HEK293 (cell line): ENCODE measurements around the gene USF3.

Experiments used
- KLF17 ChIP-seq: fragments of 450-650 bp; formaldehyde crosslinking; IDR thresholded peaks from 2 replicates; pipeline ENCODE4 v1.5.1; 2016; ENCODE audit warnings: missing biosample characterization, missing genetic modification characterization
- PRDM10 ChIP-seq: fragments of 450-650 bp; formaldehyde crosslinking; IDR thresholded peaks from 2 replicates; pipeline ENCODE4 v1.5.1; 2016; ENCODE audit warnings: missing biosample characterization, missing genetic modification characterization
- REST ChIP-seq: fragments of 450-650 bp; formaldehyde crosslinking; IDR thresholded peaks from 2 replicates; pipeline ENCODE4 v1.5.1; 2016; ENCODE audit warnings: missing biosample characterization, missing genetic modification characterization
- SP2 ChIP-seq: fragments of 450-650 bp; formaldehyde crosslinking; IDR thresholded peaks from 2 replicates; pipeline ENCODE4 v1.5.1; 2016; ENCODE audit warnings: missing biosample characterization, missing genetic modification characterization
- YY2 ChIP-seq: fragments of 450-650 bp; formaldehyde crosslinking; IDR thresholded peaks from 2 replicates; pipeline ENCODE4 v1.5.1; 2016; ENCODE audit warnings: missing biosample characterization, missing genetic modification characterization
- ZBTB1 ChIP-seq: fragments of 450-650 bp; formaldehyde crosslinking; IDR thresholded peaks from 2 replicates; pipeline ENCODE4 v1.5.1; 2016; ENCODE audit warnings: missing biosample characterization, missing genetic modification characterization
- ZBTB17 ChIP-seq: fragments of 450-650 bp; formaldehyde crosslinking; IDR thresholded peaks from 2 replicates; pipeline ENCODE4 v1.5.1; 2016; ENCODE audit warnings: missing biosample characterization, missing genetic modification characterization
- ZBTB20 ChIP-seq: fragments of 450-650 bp; formaldehyde crosslinking; IDR thresholded peaks from 2 replicates; pipeline ENCODE4 v1.5.1; 2016; ENCODE audit warnings: missing biosample characterization, missing genetic modification characterization
- ZIC2 ChIP-seq: fragments of 450-650 bp; formaldehyde crosslinking; IDR thresholded peaks from 2 replicates; pipeline ENCODE4 v1.5.1; 2016; ENCODE audit warnings: missing biosample characterization, missing genetic modification characterization
- ZNF184 ChIP-seq: fragments of 450-650 bp; IDR thresholded peaks from 2 replicates; pipeline ENCODE4 v1.5.1; 2018; ENCODE audit warnings: missing biosample characterization, mild to moderate bottlenecking, missing genetic modification characterization
- ZNF404 ChIP-seq: fragments of 450-650 bp; formaldehyde crosslinking; IDR thresholded peaks from 2 replicates; pipeline ENCODE4 v1.5.1; 2017; ENCODE audit warnings: missing biosample characterization, missing genetic modification characterization
- ZNF561 ChIP-seq: fragments of 450-650 bp; IDR thresholded peaks from 2 replicates; pipeline ENCODE4 v1.5.1; 2018; ENCODE audit warnings: missing biosample characterization, missing genetic modification characterization, borderline replicate concordance
- ZNF571 ChIP-seq: fragments of 450-650 bp; formaldehyde crosslinking; IDR thresholded peaks from 2 replicates; pipeline ENCODE4 v1.5.0; 2017; ENCODE audit warnings: missing biosample characterization, missing genetic modification characterization
- ZNF600 ChIP-seq: fragments of 450-650 bp; formaldehyde crosslinking; IDR thresholded peaks from 2 replicates; pipeline ENCODE4 v1.5.1; 2016; ENCODE audit warnings: missing biosample characterization, missing genetic modification characterization
- ZNF792 ChIP-seq: fragments of 450-650 bp; formaldehyde crosslinking; IDR thresholded peaks from 2 replicates; pipeline ENCODE4 v1.5.1; 2016; ENCODE audit warnings: missing biosample characterization, missing genetic modification characterization
- TF ChIP-seq, protein P1 (sequence below): fragments of 450-650 bp; formaldehyde crosslinking; IDR thresholded peaks from 2 replicates; pipeline ENCODE4 v1.5.1; 2016; ENCODE audit warnings: missing biosample characterization, missing genetic modification characterization
- TF ChIP-seq, protein P2 (sequence below): fragments of 450-650 bp; IDR thresholded peaks from 2 replicates; pipeline ENCODE4 v1.5.1; 2018; ENCODE audit warnings: missing biosample characterization, mild to moderate bottlenecking, missing genetic modification characterization
- TF ChIP-seq, protein P3 (sequence below): fragments of 450-650 bp; formaldehyde crosslinking; IDR thresholded peaks from 2 replicates; pipeline ENCODE4 v1.5.1; 2017; ENCODE audit warnings: missing biosample characterization, missing genetic modification characterization

The USF3 gene

GRCh38 chr3:113745756-113746547 lies 49.5 kb upstream of the USF3 start, which contains the start of gene NAA50 (continued):
- TF ChIP-seq ZBTB20 (tag by site-specific recombination) (peak; percentile 11), ZBTB17 (tag by site-specific recombination) (peak; percentile 85), ZNF571 (tag by site-specific recombination) (no peak), ZNF600 (tag by site-specific recombination) (0 out of 2 replicates have a peak, but pooled peaks have one; percentile 40), KLF17 (no peak), PRDM10 (tag by site-specific recombination) (no peak), ZIC2 (tag by site-specific recombination) (0 out of 2 replicates have a peak, but pooled peaks have one; percentile 11), ZBTB1 (tag by site-specific recombination) (no peak; the same call in 1 of the 2 replicates), ZNF404 (no peak), REST (tag by site-specific recombination) (no peak), ZNF184 (tag by site-specific recombination) (no peak), ZNF792 (no peak), SP2 (peak; percentile 56; the same call in 1 of the 2 replicates), ZNF561 (tag by site-specific recombination) (peak; percentile 51; the same call in 1 of the 2 replicates), YY2 (tag by site-specific recombination) (0 out of 2 replicates have a peak, but pooled peaks have one; percentile 34)
- TF ChIP-seq, protein P1, sequence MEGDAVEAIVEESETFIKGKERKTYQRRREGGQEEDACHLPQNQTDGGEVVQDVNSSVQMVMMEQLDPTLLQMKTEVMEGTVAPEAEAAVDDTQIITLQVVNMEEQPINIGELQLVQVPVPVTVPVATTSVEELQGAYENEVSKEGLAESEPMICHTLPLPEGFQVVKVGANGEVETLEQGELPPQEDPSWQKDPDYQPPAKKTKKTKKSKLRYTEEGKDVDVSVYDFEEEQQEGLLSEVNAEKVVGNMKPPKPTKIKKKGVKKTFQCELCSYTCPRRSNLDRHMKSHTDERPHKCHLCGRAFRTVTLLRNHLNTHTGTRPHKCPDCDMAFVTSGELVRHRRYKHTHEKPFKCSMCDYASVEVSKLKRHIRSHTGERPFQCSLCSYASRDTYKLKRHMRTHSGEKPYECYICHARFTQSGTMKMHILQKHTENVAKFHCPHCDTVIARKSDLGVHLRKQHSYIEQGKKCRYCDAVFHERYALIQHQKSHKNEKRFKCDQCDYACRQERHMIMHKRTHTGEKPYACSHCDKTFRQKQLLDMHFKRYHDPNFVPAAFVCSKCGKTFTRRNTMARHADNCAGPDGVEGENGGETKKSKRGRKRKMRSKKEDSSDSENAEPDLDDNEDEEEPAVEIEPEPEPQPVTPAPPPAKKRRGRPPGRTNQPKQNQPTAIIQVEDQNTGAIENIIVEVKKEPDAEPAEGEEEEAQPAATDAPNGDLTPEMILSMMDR (tag by site-specific recombination), result peak; percentile 68; the same call in 1 of the 2 replicates
- TF ChIP-seq, protein P2, sequence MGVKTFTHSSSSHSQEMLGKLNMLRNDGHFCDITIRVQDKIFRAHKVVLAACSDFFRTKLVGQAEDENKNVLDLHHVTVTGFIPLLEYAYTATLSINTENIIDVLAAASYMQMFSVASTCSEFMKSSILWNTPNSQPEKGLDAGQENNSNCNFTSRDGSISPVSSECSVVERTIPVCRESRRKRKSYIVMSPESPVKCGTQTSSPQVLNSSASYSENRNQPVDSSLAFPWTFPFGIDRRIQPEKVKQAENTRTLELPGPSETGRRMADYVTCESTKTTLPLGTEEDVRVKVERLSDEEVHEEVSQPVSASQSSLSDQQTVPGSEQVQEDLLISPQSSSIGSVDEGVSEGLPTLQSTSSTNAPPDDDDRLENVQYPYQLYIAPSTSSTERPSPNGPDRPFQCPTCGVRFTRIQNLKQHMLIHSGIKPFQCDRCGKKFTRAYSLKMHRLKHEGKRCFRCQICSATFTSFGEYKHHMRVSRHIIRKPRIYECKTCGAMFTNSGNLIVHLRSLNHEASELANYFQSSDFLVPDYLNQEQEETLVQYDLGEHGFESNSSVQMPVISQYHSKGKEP, result no peak
- TF ChIP-seq, protein P3, sequence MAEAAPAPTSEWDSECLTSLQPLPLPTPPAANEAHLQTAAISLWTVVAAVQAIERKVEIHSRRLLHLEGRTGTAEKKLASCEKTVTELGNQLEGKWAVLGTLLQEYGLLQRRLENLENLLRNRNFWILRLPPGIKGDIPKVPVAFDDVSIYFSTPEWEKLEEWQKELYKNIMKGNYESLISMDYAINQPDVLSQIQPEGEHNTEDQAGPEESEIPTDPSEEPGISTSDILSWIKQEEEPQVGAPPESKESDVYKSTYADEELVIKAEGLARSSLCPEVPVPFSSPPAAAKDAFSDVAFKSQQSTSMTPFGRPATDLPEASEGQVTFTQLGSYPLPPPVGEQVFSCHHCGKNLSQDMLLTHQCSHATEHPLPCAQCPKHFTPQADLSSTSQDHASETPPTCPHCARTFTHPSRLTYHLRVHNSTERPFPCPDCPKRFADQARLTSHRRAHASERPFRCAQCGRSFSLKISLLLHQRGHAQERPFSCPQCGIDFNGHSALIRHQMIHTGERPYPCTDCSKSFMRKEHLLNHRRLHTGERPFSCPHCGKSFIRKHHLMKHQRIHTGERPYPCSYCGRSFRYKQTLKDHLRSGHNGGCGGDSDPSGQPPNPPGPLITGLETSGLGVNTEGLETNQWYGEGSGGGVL, result peak; percentile 69
